NOMO-1 treated with dmso at 0.1 percent for 144 hours (cell line): ENCODE results near the gene KDSR.
A peak's percentile ranks its signal among the peaks of the same experiment; 100 is the strongest.

ENCODE experiments used
- DNase-seq: peaks from one replicate; lab custom pipeline; 2025; ENCODE audit not compliant: unreplicated experiment; lab: John Stamatoyannopoulos, UW

The KDSR gene

DNA sequence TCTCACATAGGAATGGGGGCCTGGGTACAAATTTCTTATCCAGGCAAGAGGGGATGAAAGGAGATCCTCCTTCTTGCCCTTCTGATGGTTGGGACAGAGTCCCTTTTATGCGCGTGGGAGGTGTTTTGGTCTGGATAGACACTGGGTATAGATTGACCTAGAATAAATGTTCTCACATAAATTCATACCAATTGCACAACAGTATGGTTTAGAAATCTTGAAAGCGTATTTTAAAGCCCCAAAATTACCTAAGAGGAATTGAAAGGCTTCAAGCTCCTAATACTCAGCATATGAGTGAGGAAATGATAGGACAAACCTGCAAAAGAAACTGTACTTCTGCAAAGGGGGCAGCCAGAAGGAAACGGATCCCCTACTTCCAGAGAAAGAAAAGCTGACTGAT, 44.8 kb downstream of the KDSR start:
- peak; percentile 47 for DNase-seq

DNA sequence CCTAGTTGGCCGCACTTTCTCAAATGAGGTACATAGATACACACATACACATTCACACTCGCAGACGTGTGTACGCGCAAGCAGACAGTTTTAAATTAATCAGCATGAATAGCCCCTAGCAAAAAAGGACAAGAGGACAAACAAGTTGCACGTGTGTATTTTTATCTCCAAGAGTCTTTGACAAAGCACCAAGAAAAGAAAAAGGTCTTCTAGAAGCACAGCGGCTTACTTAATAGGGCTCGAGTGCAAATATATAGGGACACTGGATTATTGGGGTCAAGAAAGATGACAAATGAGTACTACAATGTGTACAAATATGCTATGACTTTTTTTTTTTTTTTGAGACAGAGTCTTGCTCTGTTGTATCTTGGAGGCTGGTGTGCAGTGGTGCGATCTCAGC, 45.7 kb downstream of the KDSR start:
- DNase-seq: no peak

- DNase-seq: no peak
Measured at GRCh38 chr18:63320975-63321265, 46.1 kb downstream of the KDSR start.

GRCh38 chr18:63320123-63320974, 46.7 kb downstream of the KDSR start:
- DNase-seq: peak; percentile 84

DNA sequence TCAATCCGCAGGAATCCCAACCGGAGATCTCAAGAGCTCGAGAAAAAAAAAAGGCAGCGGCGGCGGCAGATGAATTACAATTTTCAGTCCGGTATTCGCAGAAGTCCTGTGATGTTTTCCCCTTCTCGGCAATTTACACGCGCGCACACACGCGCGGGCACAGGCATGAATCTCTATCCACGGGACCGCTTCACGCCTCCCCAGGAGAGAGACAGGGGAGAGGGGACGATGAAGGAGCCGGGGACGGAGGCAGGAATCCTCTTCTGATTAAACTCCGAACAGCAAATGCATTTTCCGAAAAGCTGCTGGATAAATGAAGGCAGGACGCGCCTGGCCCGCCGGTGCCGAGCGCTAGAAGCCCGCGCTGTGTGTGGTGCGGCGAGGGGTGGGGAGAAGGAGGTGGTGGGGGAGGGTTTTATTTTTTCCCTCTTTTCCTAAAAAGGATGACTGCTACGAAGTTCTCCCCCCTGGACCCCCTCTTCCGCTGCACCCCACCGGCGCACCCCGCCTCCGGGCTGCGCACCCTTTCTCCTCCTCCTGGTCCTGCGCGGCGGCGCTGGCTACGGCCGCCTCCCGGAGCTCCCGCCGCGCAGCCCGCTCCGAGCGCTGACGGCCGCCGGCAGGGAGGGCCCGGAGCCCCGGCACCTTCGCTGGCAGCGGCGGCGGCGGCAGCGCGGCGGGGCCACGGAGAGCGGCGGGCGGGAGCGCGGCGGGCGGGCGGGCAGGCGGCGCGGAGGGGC, 47.5 kb downstream of the KDSR start, which contains the start of gene BCL2:
TSS of gene BCL2 (minus strand) at position 387 of the 740 bp plus-strand sequence.
- no peak for DNase-seq

- DNase-seq: no peak
Measured at GRCh38 chr18:63318889-63319382, 48.1 kb downstream of the KDSR start.

GRCh38 chr18:63317982-63318888, 48.8 kb downstream of the KDSR start:
- peak; percentile 77 for DNase-seq

GRCh38 chr18:63317556-63317946, 49.5 kb downstream of the KDSR start:
- no peak for DNase-seq

GRCh38 chr18:63316612-63317555, 50.1 kb downstream of the KDSR start:
- no peak for DNase-seq

DNA sequence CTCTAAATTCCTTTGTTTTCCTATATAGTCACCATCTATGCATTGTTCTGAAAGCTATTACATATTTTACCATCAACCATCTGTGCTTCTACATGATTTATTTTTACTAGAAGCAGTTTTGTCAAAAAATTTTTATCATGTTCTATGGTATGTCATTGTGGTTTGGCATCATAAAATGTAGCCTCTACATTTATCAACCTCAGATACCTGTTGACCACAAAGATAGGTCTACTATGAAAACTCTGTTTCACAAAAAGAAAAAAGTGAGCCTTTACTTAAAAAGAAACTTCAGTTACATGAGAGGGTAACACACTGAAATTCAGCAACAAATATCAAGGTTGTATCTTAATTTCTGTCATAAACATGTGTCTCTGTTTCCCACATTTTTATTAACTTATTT, 51.1 kb downstream of the KDSR start:
- no peak for DNase-seq

- DNase-seq: no peak
Measured at GRCh38 chr18:63315131-63315662, 51.8 kb downstream of the KDSR start.

DNA sequence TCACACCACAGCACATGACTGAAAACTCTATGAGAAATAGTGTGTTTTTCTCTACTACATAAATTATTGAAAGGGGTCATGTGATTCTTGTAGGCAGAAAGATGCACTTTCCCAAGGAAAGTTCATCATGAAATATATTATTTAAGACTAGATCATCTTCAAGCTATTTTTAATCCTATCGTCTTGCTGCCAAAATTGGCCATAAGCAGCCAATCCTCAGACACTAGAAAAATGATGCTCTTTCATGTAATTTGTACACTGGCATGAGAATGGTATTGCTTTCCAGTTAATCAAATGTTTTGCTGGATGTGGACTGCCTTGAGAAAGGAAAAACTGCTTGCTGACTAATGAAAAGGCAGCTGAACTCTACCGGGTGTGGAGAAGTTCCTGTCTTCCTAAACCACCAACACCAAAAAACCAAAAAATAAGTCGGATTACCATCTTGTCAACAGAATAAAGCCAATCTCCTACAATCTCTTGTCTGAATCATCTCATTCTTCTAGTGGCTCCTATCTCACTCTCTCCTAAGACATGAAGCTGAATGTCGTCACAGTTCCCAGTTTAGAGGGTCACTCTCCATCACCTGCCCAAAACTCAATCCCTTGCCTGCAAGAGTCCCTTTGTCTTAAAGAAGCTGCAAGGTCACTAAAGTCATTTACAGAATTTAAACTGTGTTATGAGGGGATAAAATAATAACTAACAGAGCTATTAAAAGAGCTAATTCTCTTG, 52.8 kb downstream of the KDSR start:
- no peak for DNase-seq

DNA sequence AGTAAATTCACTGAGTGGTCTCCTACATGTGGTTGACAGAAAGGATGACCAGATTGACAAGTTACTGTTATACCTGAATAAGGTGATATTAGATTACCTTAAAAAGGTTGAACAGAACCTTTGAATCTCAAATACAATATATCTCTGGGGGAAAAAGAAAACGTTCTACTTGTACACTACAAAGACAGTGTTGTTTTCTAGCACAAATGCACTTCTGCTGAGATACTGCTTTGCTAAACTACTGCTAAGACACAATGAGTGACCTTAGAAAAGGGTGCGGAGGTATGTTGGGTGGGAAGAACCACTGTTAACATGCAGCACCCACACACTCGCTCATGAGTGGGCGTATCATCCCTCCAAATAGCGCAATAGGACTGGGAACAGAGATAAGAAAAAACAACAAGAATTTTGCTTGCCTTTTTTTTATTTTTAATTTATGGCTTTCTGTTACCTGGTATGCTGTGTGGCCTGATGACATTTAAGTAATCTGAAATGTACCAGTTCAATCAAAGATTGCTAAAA, 53.5 kb downstream of the KDSR start:
- no peak for DNase-seq

- DNase-seq: no peak
Measured at GRCh38 chr18:63312737-63313395, 54.1 kb downstream of the KDSR start.

DNA sequence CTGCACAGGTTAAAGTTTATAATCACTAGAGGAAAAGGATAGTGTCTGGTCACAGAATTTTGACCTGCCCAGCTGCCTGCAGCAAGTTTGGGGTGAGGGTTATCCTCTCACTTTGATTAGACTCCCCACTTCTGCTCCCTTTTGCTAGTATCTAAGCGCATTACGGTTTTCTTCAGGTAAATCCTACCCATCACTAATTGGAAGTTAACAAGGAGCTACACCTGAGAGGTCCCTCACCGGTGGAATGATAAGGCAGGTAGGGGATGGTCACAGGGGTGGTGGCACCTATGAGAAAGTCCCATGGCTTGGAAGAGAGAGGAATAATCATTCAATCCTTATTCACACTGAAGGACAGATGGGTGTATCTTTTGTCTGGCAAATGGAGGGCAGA, 55.0 kb downstream of the KDSR start:
- no peak for DNase-seq

DNA sequence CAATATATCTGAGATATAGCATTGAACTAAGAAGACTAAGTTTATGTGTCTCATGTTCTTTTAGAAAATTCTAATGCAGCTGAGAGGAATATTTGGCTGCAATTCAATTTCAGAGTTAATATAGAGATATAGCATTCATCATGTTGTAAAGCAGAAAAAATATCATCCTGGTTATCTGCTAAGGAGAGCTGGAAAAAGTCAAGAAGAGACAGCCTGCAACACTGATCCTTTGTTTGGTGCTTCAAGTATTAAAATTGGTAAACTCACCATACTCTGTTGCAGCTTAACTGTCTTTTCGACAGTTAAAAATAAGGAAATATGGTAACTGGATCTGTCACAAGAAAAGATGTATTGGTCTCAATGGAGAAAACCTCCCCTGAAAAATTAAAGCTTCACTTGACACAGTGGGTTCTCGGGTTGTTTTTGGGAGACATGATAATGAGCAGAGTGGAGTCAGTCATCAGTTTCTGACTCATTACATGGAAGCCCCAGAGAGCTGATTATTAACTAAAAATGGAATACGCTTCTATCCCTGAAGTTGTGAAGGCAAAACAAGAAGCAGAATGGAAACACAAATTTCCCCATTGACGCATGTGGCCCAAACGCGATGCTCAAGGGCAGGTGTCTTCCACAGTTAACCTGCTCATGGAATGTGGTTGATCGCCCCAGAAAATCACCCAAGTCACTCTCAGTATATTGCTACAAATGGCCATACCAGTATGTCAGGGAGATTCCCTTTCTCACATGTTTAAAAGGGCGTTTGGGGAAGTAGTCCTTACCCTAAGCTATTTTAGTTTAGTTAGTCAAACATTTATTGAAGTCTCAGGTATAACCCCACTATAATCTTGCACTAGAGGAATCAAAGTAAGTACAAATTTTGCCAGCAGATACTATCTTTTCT, 55.6 kb downstream of the KDSR start:
- no peak for DNase-seq

DNA sequence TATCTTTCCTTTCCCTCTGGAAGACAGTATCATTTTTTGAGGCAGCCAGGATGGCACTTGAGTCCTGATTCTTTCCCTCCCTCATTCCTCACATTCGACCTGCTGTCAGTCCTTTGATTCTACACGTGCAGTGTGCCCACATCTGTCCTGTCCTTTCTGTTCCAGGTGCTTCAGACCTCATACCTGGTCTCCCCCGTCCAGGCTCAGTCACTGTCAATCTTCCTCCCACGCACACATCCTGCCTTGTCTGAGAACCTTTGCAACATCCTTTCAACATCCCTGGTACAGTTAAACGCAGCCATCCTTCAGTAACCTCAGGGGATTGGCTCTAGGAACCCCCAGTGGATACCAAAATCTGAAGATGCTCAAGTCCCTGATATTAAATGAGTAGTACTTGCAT, 57.6 kb downstream of the KDSR start:
- no peak for DNase-seq
